Stimulated activated naive CD4-positive, alpha-beta T cell (primary cell): Measurements from ENCODE around the gene CCDC83.
"Not testable (repeated sequence)": the region's sequence is repeated elsewhere in the genome, so short reads cannot be mapped to it uniquely, and the experiment has no call there.

ENCODE experiments used
- DNase-seq, 6 experiments: peaks; one replicate each; lab custom pipeline; 2025; lab: John Stamatoyannopoulos, UW

Gene CCDC83

DNA sequence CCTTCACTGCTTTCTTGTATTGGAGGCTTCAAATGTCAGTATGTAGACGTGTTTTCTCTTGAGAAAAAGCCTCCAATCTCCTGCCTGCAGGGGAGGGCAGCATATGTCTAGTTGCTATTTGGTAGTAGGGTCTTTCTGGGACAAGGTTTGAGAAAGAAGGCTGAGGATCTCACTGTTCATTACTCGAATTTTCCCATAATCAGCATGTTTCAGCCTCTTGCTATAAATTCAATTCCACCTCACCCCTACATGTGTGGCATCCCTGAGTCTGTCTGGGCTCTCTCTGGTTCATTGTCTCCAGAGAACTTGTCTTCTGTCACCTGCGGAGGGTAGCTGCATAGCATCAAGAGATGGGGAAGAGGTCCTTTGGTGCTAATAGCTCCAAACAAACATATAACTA, 19.5 kb upstream of the CCDC83 start:
- no peak for DNase-seq

DNA sequence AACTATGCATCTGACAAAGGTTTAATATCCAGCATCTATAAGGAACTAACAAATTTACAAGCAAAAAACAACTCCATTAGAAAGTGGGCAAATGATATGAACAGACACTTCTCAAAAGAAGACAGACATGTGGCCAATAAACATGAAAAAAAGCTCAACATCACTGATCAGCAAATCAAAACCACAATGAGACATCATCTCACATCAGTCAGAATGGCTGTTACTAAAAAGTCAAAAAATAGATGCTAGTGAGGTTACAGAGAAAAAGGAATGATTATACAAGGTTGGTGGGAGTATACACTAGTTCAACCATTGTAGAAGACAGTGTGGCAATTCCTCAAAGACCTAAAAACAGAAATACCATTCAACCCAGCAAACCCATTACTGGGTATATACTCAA, 14.3 kb upstream of the CCDC83 start:
- DNase-seq, result not testable (repeated sequence)

DNA sequence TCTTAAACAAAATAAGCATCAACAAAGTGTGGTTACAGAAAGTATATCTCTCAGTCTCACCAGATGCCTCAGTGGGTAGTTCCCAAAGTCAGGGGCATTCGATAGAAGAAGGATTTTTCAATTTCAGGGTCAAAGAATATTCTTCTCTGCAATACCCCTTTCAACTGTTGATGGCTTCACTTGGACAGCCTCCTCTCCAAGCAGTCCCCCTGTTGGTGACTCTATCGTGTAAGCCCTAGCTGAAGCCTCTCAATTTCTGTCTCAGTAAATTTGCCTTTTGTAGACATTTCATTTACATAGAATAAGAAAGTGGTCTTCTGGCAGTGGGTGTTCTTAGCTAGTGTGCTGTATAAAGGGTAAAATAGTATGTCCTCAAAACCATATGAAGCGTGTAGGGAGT, 11.3 kb upstream of the CCDC83 start:
- no peak for DNase-seq

DNA sequence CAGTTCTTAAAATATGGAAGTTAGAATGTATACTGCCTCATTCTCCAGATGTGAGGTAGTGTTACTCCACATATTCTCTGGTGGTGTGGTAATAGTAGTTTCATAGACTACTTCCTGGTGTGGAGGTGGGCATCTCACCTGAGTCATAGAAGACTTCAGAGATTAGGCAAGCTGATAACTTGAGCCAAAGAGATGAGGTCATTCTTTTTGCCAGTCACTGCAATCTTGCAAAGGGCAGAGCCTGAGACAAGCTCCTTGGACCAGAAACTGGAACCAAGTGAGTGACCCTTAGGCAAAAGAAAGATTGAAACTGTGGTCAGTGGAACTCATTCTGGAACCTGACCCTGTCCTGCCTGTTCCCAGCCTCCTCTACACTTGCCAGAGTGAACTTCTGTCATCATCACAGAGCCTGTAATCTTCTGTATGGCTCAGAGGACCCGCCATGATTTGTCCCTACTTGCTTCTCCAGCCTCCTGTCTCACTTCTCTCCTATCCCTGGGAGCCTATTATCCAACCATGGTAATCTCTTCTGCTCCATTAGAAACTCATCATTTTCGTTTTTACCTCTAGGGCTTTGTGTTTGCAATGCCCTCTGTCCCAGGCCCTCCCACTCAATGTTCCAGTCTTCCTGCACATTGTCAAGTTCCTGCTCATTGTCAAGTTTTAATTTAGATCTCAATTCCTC, 10.6 kb upstream of the CCDC83 start:
- no peak for DNase-seq

DNA sequence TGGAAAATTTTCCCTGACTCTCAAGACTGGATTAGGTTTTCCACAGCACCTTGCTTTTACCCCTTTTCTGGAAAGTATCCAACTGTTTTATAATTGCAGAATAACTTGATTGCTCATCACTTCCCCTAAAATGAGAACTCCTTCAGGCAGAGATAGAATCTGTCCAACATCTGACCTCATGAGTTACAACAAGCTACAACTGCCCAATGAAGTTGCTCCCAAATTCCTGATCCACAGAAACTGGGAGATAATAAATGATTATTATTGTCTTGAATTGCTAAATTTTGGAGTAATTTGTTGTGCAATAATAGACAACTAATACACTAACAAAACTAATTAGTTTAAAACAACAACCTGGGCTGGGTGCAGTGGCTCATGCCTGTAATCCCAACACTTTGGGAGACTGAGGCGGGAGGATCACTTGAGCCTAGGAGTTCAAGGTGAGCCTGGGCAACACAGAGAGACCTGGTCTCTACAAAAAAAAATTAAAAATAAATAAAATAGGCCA, 10.0 kb upstream of the CCDC83 start:
- DNase-seq, result no peak

DNA sequence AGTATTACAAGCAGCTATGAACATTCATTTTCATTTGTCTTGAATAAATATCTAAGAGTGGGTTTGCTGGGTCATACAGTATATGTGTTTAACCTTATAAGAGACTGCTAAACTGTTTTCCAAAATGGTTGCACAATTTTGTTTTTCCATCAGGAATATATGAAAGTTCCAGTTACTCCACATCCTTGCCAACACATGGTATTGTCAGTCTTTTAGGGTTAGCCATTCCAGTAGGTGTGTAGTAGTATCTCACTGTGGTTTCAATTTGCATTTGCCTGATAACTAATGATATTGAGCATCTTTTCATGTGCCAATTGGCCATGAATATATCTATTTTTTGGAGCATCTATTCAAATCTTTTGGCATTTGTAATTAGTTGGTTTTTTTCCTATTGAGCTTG, 7.7 kb upstream of the CCDC83 start:
- DNase-seq, result no peak

DNA sequence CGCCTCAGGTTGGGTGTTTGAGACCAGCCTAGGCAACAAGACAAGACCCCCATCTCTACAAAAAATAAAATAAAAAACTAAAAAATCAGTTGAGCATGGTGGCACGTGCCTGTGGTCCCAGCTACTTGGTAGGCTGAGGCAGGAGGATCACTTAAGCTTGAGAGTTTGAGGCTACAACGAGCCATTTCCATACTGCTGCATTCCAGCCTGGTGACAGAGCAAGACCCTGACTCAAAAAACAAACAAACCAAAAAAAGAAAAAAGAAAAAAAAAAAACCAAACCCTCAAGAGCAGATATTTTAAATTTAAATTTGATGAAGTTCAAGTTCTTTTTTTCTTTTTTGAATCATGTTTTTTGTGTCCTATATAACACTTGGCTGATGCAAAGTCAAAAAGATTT, 7.2 kb upstream of the CCDC83 start:
- no peak for DNase-seq

DNA sequence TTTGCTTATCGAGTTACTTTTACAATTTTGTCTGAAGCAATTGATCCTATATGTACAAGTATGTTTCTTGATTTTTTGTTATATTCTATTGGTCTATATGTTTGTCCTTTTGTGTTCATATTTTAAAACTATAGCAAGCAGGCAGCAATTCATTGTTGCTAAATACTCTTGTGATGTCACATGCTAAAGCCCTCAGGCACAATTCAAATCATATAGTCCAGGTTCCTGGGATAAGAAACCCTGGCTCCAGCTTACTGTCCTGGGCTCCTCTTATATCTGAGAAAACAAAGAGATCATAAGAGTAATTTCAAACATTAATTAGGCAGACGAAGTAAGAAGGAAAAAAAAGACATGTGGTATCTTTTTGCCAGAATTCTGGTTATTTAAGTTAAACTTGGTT, 6.6 kb upstream of the CCDC83 start:
- no peak for DNase-seq

DNA sequence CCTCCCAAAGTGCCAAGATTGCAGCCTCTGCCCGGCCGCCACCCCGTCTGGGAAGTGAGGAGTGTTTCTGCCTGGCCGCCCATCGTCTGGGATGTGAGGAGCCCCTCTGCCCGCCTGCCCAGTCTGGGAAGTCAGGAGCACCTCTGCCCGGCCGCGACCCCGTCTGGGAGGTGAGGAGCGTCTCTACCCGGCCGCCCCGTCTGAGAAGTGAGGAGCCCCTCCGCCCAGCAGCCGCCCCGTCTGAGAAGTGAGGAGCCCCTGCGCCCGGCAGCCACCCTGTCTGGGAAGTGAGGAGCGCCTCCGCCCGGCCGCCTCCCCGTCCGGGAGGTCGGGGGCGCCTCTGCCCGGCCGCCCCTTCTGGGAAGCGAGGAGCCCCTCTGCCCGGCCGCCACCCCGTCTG, 2.4 kb upstream of the CCDC83 start:
- not testable (repeated sequence) for DNase-seq

DNA sequence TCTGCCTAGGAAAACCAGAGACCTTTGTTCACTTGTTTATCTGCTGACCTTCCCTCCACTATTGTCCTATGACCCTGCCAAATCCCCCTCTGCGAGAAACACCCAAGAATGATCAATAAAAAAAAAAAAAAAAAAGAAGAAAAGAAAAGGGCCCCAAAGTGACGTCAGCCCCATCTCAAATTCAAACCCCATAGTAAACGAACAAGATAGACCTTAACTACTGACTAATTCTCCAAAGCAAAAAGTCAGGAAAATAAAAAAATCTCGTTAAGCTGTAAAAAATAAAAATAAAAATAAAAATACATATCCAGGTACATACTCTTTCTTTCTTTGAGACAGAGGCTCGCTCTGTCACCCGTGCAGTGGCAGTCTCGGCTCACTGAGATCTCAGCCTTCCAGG, 1.6 kb upstream of the CCDC83 start:
- not testable (repeated sequence) for DNase-seq

DNA sequence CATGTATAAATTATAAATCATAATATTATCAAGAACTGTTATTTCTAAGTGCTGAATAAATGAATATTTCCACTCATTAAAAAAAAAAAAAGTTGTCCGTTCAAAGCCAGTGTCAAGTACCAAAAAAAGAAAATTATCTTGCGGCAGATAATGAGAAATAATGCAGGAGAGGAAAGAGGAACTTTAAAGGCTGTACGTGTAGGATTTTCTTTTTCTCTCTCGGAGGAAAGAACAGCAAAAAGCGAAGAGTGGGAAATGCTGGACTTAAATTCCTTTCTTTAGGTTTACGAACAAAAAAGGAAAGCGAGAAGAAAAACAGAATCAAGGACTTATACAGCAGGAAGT, 999 bp upstream of the CCDC83 start:
- DNase-seq, result no peak

DNA sequence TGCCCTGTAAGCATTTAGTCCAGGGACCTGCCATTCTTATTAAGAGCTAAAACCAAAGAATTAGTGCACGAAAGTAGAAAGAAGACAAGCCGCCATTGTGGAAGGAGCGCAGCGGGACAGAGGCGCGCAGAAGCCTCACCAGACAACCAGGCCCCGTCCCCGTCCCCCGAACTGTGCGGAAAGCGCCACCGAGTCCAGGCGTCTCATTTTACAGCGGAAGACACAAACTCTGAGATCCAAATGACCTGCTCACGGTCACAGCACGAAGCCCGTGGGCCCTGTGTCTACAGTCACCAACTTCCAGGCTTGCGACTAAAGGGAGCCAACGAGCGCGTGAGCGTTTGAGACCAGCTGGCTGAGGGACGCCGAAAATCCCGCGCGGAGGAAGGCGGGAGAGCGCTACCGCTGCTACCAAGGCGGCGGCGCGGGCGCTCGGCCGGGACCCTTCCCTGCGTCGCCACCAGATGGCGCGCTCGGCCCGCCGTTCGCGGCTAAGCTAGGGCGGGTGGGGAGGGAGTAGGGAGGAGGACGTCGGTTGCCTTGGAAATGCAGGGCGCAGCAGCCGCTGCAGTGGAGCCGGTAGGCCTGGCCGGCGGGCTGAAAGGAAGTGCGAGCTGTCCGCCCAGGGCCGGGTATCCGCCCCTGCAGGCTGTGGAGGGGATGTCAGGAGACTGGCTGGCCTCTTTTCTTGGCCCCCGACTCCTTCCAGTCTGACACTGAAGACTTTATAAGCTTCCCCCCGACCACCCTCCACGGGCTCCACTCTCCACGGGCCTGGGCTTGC, 434 bp upstream of the CCDC83 start:
- DNase-seq, result peak; percentile 77 to 90 (median 84)

DNA sequence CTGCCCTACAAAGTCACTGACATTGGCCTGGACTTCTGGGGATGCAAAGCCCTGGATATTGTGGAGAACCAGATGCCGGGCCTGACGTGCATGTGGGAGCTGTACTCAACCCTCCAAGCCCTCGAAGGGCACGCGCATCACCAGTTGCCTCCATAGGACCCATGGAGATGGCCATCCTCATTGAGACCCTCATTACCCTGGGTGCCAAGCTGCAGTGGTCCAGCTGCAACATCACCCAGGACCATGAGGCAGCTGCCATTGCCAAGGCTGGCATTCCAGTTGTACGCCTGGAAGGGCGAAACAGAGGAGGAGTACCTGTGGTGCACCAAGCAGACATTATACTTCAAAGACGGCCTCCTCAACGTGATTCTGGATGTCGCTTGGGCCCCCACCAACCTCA, 1.9 kb downstream of the CCDC83 start:
- no peak for DNase-seq

DNA sequence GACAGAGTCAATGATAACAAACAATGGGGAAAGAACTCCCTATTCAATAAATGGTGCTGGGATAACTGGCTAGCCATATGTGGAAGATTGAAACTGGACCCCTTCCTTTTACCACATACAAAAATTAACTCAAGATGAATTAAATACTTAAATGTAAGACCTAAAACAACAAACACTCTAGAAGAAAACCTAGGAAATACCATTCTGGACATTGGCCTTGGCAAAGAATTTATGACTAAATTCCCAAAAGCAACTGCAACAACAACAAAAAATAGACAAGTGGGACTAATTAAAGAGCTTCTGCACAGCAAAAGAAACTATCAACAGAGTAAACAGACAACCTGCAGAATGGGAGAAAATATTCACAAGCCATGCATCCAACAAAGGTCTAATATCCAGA, 4.4 kb downstream of the CCDC83 start:
- not testable (repeated sequence) for DNase-seq

DNA sequence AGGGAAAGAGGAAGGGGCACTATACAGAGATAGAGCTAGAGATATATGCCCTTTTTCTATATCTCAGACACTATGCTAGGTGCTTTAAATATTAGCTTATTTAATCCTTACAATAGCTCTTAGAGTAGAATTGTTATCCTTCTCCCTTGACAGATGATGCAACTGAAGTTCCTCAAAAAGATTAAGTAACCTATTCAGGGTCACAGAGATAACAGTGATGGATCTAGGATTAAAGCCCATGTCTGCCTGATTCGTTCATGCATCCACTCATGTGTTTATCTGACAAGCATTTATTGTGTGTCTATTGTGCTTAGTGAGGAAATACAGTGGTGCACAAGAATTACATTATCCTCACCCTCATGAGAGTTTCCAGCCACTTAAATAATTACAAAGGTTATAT, 8.7 kb downstream of the CCDC83 start:
- DNase-seq, result no peak

DNA sequence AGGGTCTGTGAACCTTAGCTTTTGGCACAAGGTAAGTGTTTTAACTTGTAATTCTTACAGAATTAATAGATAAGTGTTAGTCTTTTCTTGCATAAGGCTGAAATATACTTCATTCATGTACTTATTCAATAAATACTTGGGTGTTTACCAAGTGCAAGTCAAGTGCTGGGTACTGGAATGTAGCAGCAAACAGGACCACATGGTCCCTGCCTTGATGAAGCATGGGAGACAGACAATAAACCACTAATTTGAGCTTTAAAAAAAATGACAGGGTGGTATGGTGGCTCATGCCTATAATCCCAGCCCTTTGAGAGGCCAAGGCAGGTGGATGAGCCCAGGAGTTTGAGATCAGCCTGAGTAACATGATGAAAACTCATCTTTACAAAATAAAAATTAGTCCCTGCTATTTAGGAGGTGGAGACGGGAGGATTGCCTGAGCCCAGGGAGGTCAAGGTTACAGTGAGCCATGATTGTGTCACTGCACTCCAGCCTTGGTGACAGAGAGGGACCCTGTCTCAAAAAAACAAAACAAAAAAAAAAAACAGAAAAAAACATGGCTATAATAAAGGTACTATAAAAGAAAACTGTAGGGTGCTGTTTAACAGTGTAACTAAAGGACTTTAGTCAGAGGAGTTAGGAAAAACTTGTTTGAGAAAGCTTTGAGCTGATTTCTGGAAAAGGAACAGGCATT, 11.1 kb downstream of the CCDC83 start:
- no peak for DNase-seq

DNA sequence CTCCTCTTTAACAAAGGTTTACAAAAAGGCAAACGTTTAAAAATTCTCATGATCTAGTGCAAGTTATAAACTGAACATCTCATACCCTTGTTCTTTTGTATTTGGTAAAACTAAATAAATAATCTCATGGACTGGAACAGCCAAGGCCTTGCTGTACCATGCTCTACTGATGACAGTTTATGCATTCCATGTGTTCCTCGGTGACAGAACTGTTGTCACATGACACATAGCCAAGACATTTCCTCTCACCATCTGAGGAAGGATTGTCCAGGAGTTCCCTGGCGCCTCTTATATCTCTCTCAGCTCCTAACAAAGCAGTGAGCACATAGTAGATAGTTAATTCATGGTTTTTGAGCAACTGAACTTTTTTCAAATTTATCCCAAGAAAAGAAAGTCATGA, 12.6 kb downstream of the CCDC83 start:
- DNase-seq, result no peak

DNA sequence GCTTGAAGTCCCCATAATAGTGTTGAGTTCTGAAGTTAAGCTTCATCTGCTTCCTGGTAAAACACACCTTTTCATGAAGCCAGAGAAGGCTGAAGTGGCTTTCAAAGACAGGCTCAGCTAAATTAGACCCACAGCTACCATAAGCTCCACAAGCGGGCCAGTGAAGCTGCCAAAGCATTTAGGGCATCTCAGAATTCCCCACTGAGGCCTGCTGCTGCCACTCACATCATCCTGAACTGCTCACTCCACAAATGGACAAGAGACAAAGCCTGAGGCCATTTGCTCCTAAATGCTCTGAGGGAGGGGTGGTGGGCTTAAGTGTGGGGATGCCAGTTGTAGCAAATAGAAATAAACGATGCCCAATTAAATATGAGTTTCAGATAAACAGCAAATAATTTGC, 14.6 kb downstream of the CCDC83 start:
- no peak for DNase-seq

DNA sequence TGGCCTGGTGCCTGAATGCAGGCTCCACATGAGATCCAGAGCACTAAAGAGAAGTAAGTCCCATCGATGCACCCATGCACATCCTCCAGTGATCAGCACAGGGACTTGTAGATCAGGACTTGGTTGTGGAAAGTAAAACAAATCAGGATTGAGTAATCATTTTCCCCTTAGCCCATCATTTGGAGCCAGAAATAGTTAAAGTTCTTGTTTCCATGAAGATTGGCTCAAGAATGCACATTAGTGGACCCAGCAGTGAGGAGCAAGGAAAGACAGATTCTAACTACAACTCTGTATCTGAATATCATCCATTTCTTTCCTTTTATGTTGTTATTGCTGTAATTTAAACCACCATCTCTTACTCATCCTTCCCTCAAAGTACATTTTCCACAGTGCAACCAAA, 19.1 kb downstream of the CCDC83 start:
- no peak for DNase-seq

DNA sequence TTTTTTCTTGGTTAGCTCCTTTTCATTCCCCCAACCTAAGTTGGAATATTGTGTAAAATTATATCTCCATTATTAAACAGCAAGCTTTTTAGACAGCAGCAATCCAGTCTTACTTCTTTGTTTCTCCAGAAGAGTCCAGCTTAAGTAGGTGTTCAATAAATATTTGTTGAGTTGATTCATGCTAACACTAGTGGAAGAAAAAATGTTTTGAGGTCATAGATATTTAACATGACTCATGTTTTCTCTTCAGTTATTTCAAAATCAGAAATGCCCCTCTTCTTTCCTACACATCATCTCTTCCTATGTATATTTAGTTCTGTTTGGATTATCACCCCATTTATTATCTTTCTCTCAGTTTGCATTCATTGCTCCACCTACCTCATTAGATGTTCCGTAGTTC, 20.3 kb downstream of the CCDC83 start:
- DNase-seq, result no peak

DNA sequence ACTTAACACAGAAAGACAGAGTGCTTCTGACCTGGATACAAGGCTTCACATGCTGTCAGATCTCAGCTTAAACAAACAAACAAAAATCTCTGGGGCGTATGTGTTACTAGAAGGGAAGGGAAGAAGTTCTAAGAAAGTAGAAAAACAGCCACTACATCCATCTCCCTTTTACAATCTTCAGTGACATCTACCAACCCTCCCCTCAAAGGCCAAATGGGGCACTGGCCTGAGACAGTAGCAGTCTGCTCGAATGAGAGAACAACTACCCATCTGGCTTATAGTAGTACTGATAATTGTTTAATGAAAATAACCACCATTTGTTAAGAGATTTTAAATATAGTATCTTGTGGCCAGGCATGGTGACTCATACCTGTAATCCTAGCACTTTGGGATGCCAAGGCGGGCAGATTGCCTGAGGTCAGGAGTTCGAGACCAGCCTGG, 29.4 kb downstream of the CCDC83 start:
- no peak for DNase-seq

DNA sequence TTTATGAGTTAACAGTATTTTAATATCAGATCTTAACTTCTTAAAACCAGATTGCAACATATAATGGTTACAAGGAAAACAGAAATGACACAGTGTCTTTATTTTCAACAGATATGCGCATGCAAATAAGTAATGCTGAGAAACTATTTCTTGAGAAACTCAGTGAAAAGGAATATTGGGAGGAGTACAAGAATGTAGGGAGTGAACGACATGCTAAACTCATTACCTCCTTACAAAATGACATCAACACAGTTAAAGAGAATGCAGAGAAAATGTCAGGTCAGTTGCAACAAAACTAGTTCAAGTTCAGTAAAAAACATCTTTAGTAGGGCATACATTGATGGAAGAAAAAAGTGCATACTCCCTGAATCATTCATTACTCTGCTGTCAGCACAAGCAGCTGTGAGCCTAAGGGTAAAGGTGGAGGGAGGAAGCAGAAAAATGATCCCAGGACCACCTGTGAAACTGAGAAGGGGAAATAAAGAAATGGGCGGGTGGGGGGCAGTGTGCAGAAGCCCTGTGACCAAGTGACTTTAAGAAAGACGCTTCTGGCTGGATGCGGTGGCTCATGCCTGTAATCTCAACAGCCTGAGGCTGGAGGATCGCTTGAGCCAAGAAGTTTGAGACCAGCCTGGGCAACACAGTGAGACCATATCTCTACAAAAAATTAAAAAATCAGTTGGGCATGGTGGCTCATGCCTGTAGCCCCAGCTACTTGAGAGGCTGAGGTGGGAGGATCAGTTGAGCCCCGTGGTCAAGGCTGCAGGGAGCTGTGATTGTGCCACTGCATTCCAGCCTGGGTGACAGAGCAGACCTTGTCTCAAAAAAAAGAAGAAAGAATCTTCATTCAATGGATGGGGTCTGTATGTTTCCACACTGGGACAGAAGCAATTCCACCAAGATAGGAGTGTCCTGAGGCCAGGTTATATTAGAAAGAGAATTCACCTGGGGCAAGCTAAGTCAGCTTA, 31.2 kb downstream of the CCDC83 start:
- no peak for DNase-seq
